GM18502 (cell line): ENCODE data around the gene UVSSA.
A peak's percentile ranks its signal among the peaks of the same experiment; 100 is the strongest.
"Not testable (repeated sequence)": the region's sequence is repeated elsewhere in the genome, so short reads cannot be mapped to it uniquely, and the experiment has no call there.

ENCODE experiments used
- ATAC-seq: cut with Tn5 transposase; IDR thresholded peaks from one replicate; pipeline ENCODE4 v1.9.1; 2021; ENCODE audit warnings: mild to moderate bottlenecking; ENCODE audit not compliant: unreplicated experiment, poor library complexity

The UVSSA gene

GRCh38 chr4:1330761-1331590 is 16.0 kb upstream of the UVSSA start:
- ATAC-seq = no peak

- no peak for ATAC-seq
Measured at GRCh38 chr4:1331591-1332353, 15.2 kb upstream of the UVSSA start.

- no peak for ATAC-seq
Measured at GRCh38 chr4:1332686-1333085, 14.3 kb upstream of the UVSSA start.

- ATAC-seq = no peak
Measured at GRCh38 chr4:1333256-1333655, 13.8 kb upstream of the UVSSA start.

GRCh38 chr4:1333851-1334578 is 13.0 kb upstream of the UVSSA start:
- ATAC-seq = not testable (repeated sequence)

- no peak for ATAC-seq
Measured at GRCh38 chr4:1334579-1334895, 12.5 kb upstream of the UVSSA start.

- ATAC-seq = not testable (repeated sequence)
Measured at GRCh38 chr4:1335193-1335883, 11.7 kb upstream of the UVSSA start.

- no peak for ATAC-seq
Measured at GRCh38 chr4:1336088-1336491, 10.9 kb upstream of the UVSSA start.

GRCh38 chr4:1337376-1337831 is 9.6 kb upstream of the UVSSA start:
- no peak for ATAC-seq

- ATAC-seq = no peak
Measured at GRCh38 chr4:1337951-1338751, 8.9 kb upstream of the UVSSA start.

- ATAC-seq = no peak
Measured at GRCh38 chr4:1338752-1339414, 8.1 kb upstream of the UVSSA start.

- no peak for ATAC-seq
Measured at GRCh38 chr4:1339489-1339888, 7.5 kb upstream of the UVSSA start.

- no peak for ATAC-seq
Measured at GRCh38 chr4:1340181-1340747, 6.7 kb upstream of the UVSSA start.

GRCh38 chr4:1340861-1341260 is 6.1 kb upstream of the UVSSA start:
- no peak for ATAC-seq

- ATAC-seq = no peak
Measured at GRCh38 chr4:1342003-1342402, 5.0 kb upstream of the UVSSA start.

GRCh38 chr4:1344696-1345095 is 2.3 kb upstream of the UVSSA start:
- ATAC-seq = no peak

GRCh38 chr4:1345903-1346780 is 866 bp upstream of the UVSSA start:
- peak; percentile 31 for ATAC-seq

GRCh38 chr4:1347410-1347864 is 429 bp downstream of the UVSSA start:
- peak; percentile 31 for ATAC-seq
